B cell (primary cell): ENCODE data around the gene LMO7. TPM values are rescaled to one million over a fixed set of nuclear protein-coding genes. Genes with fewer than 3 reads are reported as not detected.
"Not testable (repeated sequence)": the region's sequence is repeated elsewhere in the genome, so short reads cannot be mapped to it uniquely, and the experiment has no call there.

Experiments used
- ATAC-seq: fragments of 200-7000 bp; cut with Tn5 transposase; one replicate; pipeline ENCODE4 v1.10.0; 2021; ENCODE audit warnings: low read depth, mild to moderate bottlenecking, moderate number of reproducible peaks, moderate library complexity
- CTCF ChIA-PET: fragments of 350-600 bp; sonication (Branson Sonifier 250); formaldehyde crosslinking; loops from one replicate; lab custom pipeline; 2021; ENCODE audit warnings: antibody characterized with exemption, inconsistent platforms; lab: Charles Lee
- POLR2A ChIA-PET: fragments of 350-600 bp; sonication (Branson Sonifier 250); formaldehyde crosslinking; loops from one replicate; lab custom pipeline; 2021; ENCODE audit warnings: antibody characterized with exemption; lab: Charles Lee
- DNase-seq: peaks from one replicate; pipeline ENCODE4 v3.0.0; 2013
- H2AFZ ChIP-seq: 2 replicates; pipeline ENCODE4 v1.6.1; 2012; ENCODE audit warnings: mild to moderate bottlenecking, low read depth, low read length; ENCODE audit not compliant: insufficient read depth, poor library complexity, severe bottlenecking
- H3K27ac ChIP-seq, 2 donors: 1 replicate in 1 of 2; 2 replicates in 1 of 2; pipeline ENCODE4 v1.5.1; 2012 to 2013; ENCODE audit warnings: low read length in 2 of 2, mild to moderate bottlenecking in 2 of 2, moderate library complexity in 1 of 2
- H3K27me3 ChIP-seq, 4 experiments: fragments of 200-600 bp in 1 of 4; sonication (generic) in 1 of 4; replicated peaks in 1 of 4; 1 replicate in 2 of 4; 2 replicates in 2 of 4; pipeline versions ENCODE4 v1.6.1 to v1.7.0; 2013 to 2016; ENCODE audit warnings: low read length in 3 of 4, mild to moderate bottlenecking in 2 of 4, mixed read lengths in 1 of 4, moderate library complexity in 1 of 4; ENCODE audit not compliant: insufficient read depth in 4 of 4, control insufficient read depth in 3 of 4; ENCODE audit errors: control extremely low read depth in 1 of 4
- H3K36me3 ChIP-seq, 2 experiments: replicated peaks in 1 of 2; 1 replicate in 1 of 2; 2 replicates in 1 of 2; pipeline versions ENCODE4 v1.6.1 to v1.7.1; 2013; ENCODE audit warnings: low read length in 1 of 2; ENCODE audit not compliant: insufficient read depth in 2 of 2, control insufficient read depth in 1 of 2; ENCODE audit errors: control extremely low read depth in 1 of 2, extremely low read depth in 1 of 2
- H3K4me1 ChIP-seq, 2 donors: fragments of 200-600 bp in 1 of 2; sonication (generic) in 1 of 2; 1 replicate in 1 of 2; 2 replicates in 1 of 2; pipeline versions ENCODE4 v1.5.1 to v1.6.1; 2013 to 2017; ENCODE audit warnings: low read length in 2 of 2; ENCODE audit not compliant: control insufficient read depth in 2 of 2, insufficient read depth in 2 of 2
- H3K4me2 ChIP-seq: replicated peaks from 2 replicates; pipeline ENCODE3; 2012; ENCODE audit warnings: mild to moderate bottlenecking, low read depth, low read length; ENCODE audit not compliant: poor library complexity, severe bottlenecking
- H3K4me3 ChIP-seq, 5 experiments: fragments of 200-600 bp in 1 of 5; sonication (generic) in 1 of 5; 1 replicate in 3 of 5; 2 replicates in 2 of 5; pipeline versions ENCODE4 v1.5.1 to v1.7.0; 2011 to 2016; ENCODE audit warnings: low read length in 4 of 5, mild to moderate bottlenecking in 4 of 5, low read depth in 2 of 5, control low read depth in 1 of 5, moderate library complexity in 1 of 5; ENCODE audit not compliant: insufficient read depth in 1 of 5; ENCODE audit errors: control extremely low read depth in 1 of 5, extremely low read depth in 1 of 5
- H3K79me2 ChIP-seq: fragments of 200-600 bp; sonication (generic); one replicate; pipeline ENCODE4 v1.6.0; 2016; ENCODE audit warnings: low read length; ENCODE audit not compliant: control insufficient read depth, insufficient read depth
- H3K9ac ChIP-seq: fragments of 200-600 bp; sonication (generic); 2 replicates; pipeline ENCODE4 v1.6.1; 2017; ENCODE audit warnings: mild to moderate bottlenecking, low read length, moderate library complexity
- H3K9me3 ChIP-seq, 3 donors: one replicate each; pipeline versions ENCODE4 v1.6.1 to v1.7.1; 2013; ENCODE audit warnings: low read length in 2 of 3; ENCODE audit not compliant: control insufficient read depth in 2 of 3, insufficient read depth in 1 of 3; ENCODE audit errors: control extremely low read depth in 1 of 3
- H4K20me1 ChIP-seq: 2 replicates; pipeline ENCODE4 v1.6.0; 2012; ENCODE audit warnings: mild to moderate bottlenecking, low read length; ENCODE audit not compliant: insufficient read depth, control insufficient read depth, poor library complexity, severe bottlenecking
- H3K27ac Mint-ChIP-seq: one replicate; pipeline ENCODE4 v1.8.0; 2021; ENCODE audit warnings: mixed read lengths
- H3K27me3 Mint-ChIP-seq: one replicate; pipeline ENCODE4 v1.8.0; 2021; ENCODE audit warnings: mixed read lengths
- H3K4me1 Mint-ChIP-seq: one replicate; pipeline ENCODE4 v1.8.0; 2021; ENCODE audit warnings: mixed read lengths
- H3K4me3 Mint-ChIP-seq: one replicate; pipeline ENCODE4 v1.8.0; 2021; ENCODE audit warnings: mixed read lengths
- H3K9me3 Mint-ChIP-seq: one replicate; pipeline ENCODE4 v1.8.0; 2022; ENCODE audit warnings: mixed read lengths; ENCODE audit not compliant: insufficient read depth
- CTCF ChIP-seq: fragments of 200-600 bp; IDR thresholded peaks from one replicate; pipeline ENCODE4 v1.8.0; 2022; ENCODE audit warnings: antibody characterized with exemption, mild to moderate bottlenecking
- EZH2 ChIP-seq: IDR thresholded peaks from 2 replicates; pipeline ENCODE4 v1.6.1; 2012; ENCODE audit warnings: borderline replicate concordance, low read depth, mild to moderate bottlenecking, moderate library complexity, low read length; ENCODE audit not compliant: insufficient read depth, poor library complexity, severe bottlenecking
- WGBS: methylation state at CpG from one replicate; pipeline ENCODE4 v1.1.5; 2013; ENCODE audit warnings: missing lambda C conversion rate; ENCODE audit not compliant: insufficient coverage; 5-methylcytosine and 5-hydroxymethylcytosine counted together
- intact Hi-C: fragments of 100-400 bp; cut with micrococcal nuclease; formaldehyde crosslinking; loops from one replicate; pipeline ENCODE4 v1.10.0; 2022
- polyA plus RNA-seq: library from polyadenylated mRNA; depleted of rRNA; stranded (reverse); fragments of >200 nt; gene quantifications from 2 replicates; pipeline ENCODE4 v1.2.3, GENCODE V29; 2012
- total RNA-seq, 2 donors: library from RNA; stranded (reverse); fragments of 120-200 nt in 1 of 2; gene quantifications; 1 replicate in 1 of 2; 2 replicates in 1 of 2; pipeline versions ENCODE4 v1.2.3 to v1.2.4, GENCODE V29; 2013 to 2022

The LMO7 gene
- total and polyA plus RNA-seq, 2 donors (not counting 1 experiment from before 2014, with no cell fraction given) = 7.8 to 17.4 TPM

GRCh38 chr13:75695908-75696307 is 59.8 kb downstream of the LMO7 start:
- H3K27me3 Mint-ChIP-seq, H3K9me3 ChIP-seq, H3K9me3 Mint-ChIP-seq, H3K27ac Mint-ChIP-seq, H3K4me1 ChIP-seq, H3K4me1 Mint-ChIP-seq, H3K27ac ChIP-seq, H2AFZ ChIP-seq, H3K27me3 ChIP-seq, H3K79me2 ChIP-seq, H3K4me3 ChIP-seq, H4K20me1 ChIP-seq, H3K36me3 ChIP-seq, POLR2A ChIA-PET, H3K9ac ChIP-seq: not testable (repeated sequence)
- peak overlapping the region; percentile 56 for H3K4me2 ChIP-seq
- ATAC-seq (peak; percentile 71), DNase-seq (peak; percentile 73)
- TF ChIP-seq CTCF = peak; percentile 98
- WGBS = 10% methylated on average over 3 of the region's 8 CpGs
- intact Hi-C loops = loop anchor here (1.0 to 10.0 kb wide), 2 partner anchors 179 to 1207 kb away; no protein-coding TSS in a partner anchor
- CTCF ChIA-PET = interaction anchor here (0.6 to 4.5 kb wide), 45 partner anchors 8 to 1973 kb away, joined by 3 to 54 read pairs (median 4); no protein-coding TSS in a partner anchor
- H3K4me3 Mint-ChIP-seq = peak overlapping the region; percentile 24

GRCh38 chr13:75699062-75699461 is 62.9 kb downstream of the LMO7 start:
- H3K27me3 Mint-ChIP-seq = no peaks in the 10 kb centered on the region
- no peak for ATAC-seq
- no peaks in the 10 kb centered on the region for H3K4me1 ChIP-seq
- no peaks in the 10 kb centered on the region for H3K4me1 Mint-ChIP-seq
- intact Hi-C loops = loop anchor here (10.0 kb wide), 1 partner anchor 176 kb away; no protein-coding TSS in a partner anchor
- no peak overlapping the region for H3K4me3 ChIP-seq
- WGBS = 100% methylated on average over 1 of the region's 1 CpG
- H3K27ac Mint-ChIP-seq = no peak overlapping the region
- H3K79me2 ChIP-seq = no peaks in the 10 kb centered on the region
- no peak overlapping the region for H2AFZ ChIP-seq
- no peak overlapping the region for H3K27ac ChIP-seq
- no peak for DNase-seq
- no peaks in the 10 kb centered on the region for H4K20me1 ChIP-seq
- TF ChIP-seq EZH2 = no peak
- no peak for TF ChIP-seq CTCF
- no peaks in the 10 kb centered on the region for H3K27me3 ChIP-seq
- ChIA-PET POLR2A (no interaction called here), CTCF (interaction anchor here (0.7 to 1.2 kb wide), 2 partner anchors 14 to 32 kb away, joined by 3 to 4 read pairs; no protein-coding TSS in a partner anchor)
- no peak overlapping the region for H3K9ac ChIP-seq
- peaks cover 0 to 3% (median 0%) of the 10 kb centered on the region in 3 donors for H3K9me3 ChIP-seq
- no peak overlapping the region for H3K4me2 ChIP-seq
- H3K4me3 Mint-ChIP-seq = no peak overlapping the region
- no peaks in the 10 kb centered on the region for H3K9me3 Mint-ChIP-seq
- H3K36me3 ChIP-seq = no peaks in the 10 kb centered on the region

- intact Hi-C loops = loop anchor here (10.0 kb wide), 1 partner anchor 175 kb away; no protein-coding TSS in a partner anchor
These were observed 63.6 kb downstream of the LMO7 start for GRCh38 chr13:75699717-75700116.

More at GRCh38 chr13:75699717-75700116, 63.6 kb downstream of the LMO7 start:
- H3K27ac Mint-ChIP-seq, H3K4me3 Mint-ChIP-seq, H3K79me2 ChIP-seq, H4K20me1 ChIP-seq, H3K9me3 ChIP-seq, H3K36me3 ChIP-seq, H3K27me3 Mint-ChIP-seq, DNase-seq, H3K4me1 Mint-ChIP-seq, H3K4me1 ChIP-seq, H3K27me3 ChIP-seq, CTCF ChIA-PET, ATAC-seq, H3K27ac ChIP-seq, POLR2A ChIA-PET, H3K9me3 Mint-ChIP-seq, H3K4me3 ChIP-seq, H2AFZ ChIP-seq, H3K4me2 ChIP-seq, H3K9ac ChIP-seq: not testable (repeated sequence)
- WGBS = 96% methylated on average over 6 of the region's 7 CpGs
